ENCODE results near the gene TMEM201. TPM values are rescaled to one million over a fixed set of nuclear protein-coding genes. Genes with fewer than 3 reads are reported as not detected.

TMEM201 gene
- polyA plus RNA-seq, 1 of the 3 experiments (the other 2 are of a cell fraction) = 8.2 TPM

DNA sequence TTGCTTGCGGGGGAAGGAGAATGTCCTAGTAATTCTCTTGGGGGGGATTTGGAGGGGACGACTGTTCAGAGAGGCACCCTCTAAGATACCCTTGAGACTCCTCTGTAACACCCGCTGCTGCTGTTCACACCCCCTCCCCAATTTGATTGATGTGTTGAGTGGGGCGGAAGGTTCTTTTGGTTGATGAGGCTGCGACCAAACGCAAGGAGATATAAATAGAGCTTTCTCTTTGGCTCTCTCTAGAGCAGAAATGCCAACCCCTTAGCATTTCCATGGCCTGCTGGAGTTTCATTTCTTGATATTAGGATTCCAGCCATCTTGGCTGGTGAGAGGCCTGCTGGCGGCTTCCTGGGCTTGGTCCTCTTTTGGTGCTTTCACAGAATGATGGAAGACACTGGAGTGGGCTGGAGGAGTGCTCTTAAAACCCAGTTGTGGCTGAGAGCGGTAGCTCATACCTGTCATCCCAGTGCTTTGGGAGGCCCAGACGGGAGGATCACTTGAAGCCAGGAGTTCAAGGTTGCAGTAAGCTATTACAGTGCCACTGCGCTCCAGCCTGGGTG is 64.9 kb downstream of the TMEM201 start:
- Histone ChIP-seq H3K4me3 (ENCODE audit: low read depth in 2 of 2, low read length in 1 of 2) (no peak overlapping the region), H3K79me2 (ENCODE audit: insufficient read depth) (no peaks in the 10 kb centered on the region), H3K9me2 (no peaks in the 10 kb centered on the region), H3K9ac (no peak overlapping the region), H3K4me2 (no peak overlapping the region), H3K9me3 (no peaks in the 10 kb centered on the region), H4K20me1 (ENCODE audit: insufficient read depth) (no peaks in the 10 kb centered on the region), H3K27me3 (ENCODE audit: insufficient read depth) (peaks cover 34% of the 10 kb centered on the region), H3K4me1 (ENCODE audit: control insufficient read depth in 1 of 2, insufficient read depth in 2 of 2, low read depth in 1 of 2, low read length in 1 of 2) (no peaks in the 10 kb centered on the region; a peak in 1 of 4 replicates), H3F3A (replicated peaks; ENCODE audit: insufficient read depth) (no peaks in the 10 kb centered on the region), H2AFZ (ENCODE audit: low read depth) (no peak overlapping the region), H3K36me3 (replicated peaks in 1 of 2; ENCODE audit: control insufficient read depth in 1 of 2, insufficient read depth in 2 of 2, low read length in 1 of 2) (no peaks in the 10 kb centered on the region), H3K27ac (ENCODE audit: low read depth in 2 of 2, low read length in 1 of 2) (no peak overlapping the region)
- CTCF ChIA-PET = interaction anchor here (2.7 kb wide), 1 partner anchor 26 kb away, joined by 20 read pairs; no protein-coding TSS in a partner anchor
- WGBS (ENCODE audit: low lambda C conversion rate) = 93% methylated on average over 9 of the region's 10 CpGs
- DNase-seq = no peak
- POLR2A ChIA-PET = interaction anchor here (0.7 kb wide), 1 partner anchor 620 kb away, joined by 3 read pairs; no protein-coding TSS in a partner anchor
- TF ChIP-seq RXRA (IDR thresholded peaks at IDR 0.05; ENCODE audit: borderline replicate concordance, low read depth) (no peak), JUND (IDR thresholded peaks at IDR 0.05) (no peak), FOXJ3 (CRISPR knock-in tag; IDR thresholded peaks at IDR 0.05) (no peak), MXI1 (IDR thresholded peaks at IDR 0.05; ENCODE audit: low read depth, low read length) (no peak), RAD21 (IDR thresholded peaks at IDR 0.05; ENCODE audit: low read length) (no peak), GABPA (IDR thresholded peaks at IDR 0.05; ENCODE audit: low read depth) (no peak), TAF1 (IDR thresholded peaks at IDR 0.05; ENCODE audit: borderline replicate concordance, low read depth, low read length) (no peak), EZH2phosphoT487 (IDR thresholded peaks at IDR 0.05; ENCODE audit: borderline replicate concordance, low read depth) (no peak), RCOR1 (IDR thresholded peaks at IDR 0.05; ENCODE audit: low read length) (no peak), POLR2AphosphoS5 (IDR thresholded peaks at IDR 0.05; ENCODE audit: low read depth, low read length) (no peak), USF1 (IDR thresholded peaks at IDR 0.05; ENCODE audit: borderline replicate concordance, low read depth) (no peak), TEAD4 (IDR thresholded peaks at IDR 0.05; ENCODE audit: borderline replicate concordance, insufficient read depth) (no peak), MEF2A (IDR thresholded peaks at IDR 0.05; ENCODE audit: borderline replicate concordance, low read depth) (no peak), RFX5 (IDR thresholded peaks at IDR 0.05; ENCODE audit: low read length) (no peak), CHD2 (IDR thresholded peaks at IDR 0.05; ENCODE audit: low read length, partially characterized antibody) (no peak)
- TF ChIP-seq, protein P1, sequence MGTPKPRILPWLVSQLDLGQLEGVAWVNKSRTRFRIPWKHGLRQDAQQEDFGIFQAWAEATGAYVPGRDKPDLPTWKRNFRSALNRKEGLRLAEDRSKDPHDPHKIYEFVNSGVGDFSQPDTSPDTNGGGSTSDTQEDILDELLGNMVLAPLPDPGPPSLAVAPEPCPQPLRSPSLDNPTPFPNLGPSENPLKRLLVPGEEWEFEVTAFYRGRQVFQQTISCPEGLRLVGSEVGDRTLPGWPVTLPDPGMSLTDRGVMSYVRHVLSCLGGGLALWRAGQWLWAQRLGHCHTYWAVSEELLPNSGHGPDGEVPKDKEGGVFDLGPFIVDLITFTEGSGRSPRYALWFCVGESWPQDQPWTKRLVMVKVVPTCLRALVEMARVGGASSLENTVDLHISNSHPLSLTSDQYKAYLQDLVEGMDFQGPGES (IDR thresholded peaks at IDR 0.05; ENCODE audit: low read depth, low read length) = no peak

Measured in SK-N-SH (cell line).